HG03097 (cell line): ENCODE data around the gene EPC1.

Source experiments
- ATAC-seq: cut with Tn5 transposase; IDR thresholded peaks from one replicate; pipeline ENCODE4 v1.9.1; 2021; ENCODE audit not compliant: unreplicated experiment, low FRiP score

Gene EPC1

GRCh38 chr10:32298075-32298812 is 48.7 kb downstream of the EPC1 start:
- no peak for ATAC-seq

- no peak for ATAC-seq
Observed at GRCh38 chr10:32295027-32295426, 51.9 kb downstream of the EPC1 start.

- ATAC-seq = no peak
Observed at GRCh38 chr10:32293581-32293980, 53.4 kb downstream of the EPC1 start.

- no peak for ATAC-seq
Observed at GRCh38 chr10:32279795-32280194, 67.2 kb downstream of the EPC1 start.

- ATAC-seq = no peak
Observed at GRCh38 chr10:32273336-32273735, 73.6 kb downstream of the EPC1 start.

- no peak for ATAC-seq
Observed at GRCh38 chr10:32271617-32272016, 75.3 kb downstream of the EPC1 start.

- ATAC-seq = no peak
Observed at GRCh38 chr10:32269343-32270100, 77.4 kb downstream of the EPC1 start.

- no peak for ATAC-seq
Observed at GRCh38 chr10:32268788-32269187, 78.2 kb downstream of the EPC1 start.

GRCh38 chr10:32266979-32267378 is 80.0 kb downstream of the EPC1 start:
- ATAC-seq = no peak

- no peak for ATAC-seq
Observed at GRCh38 chr10:32266566-32266965, 80.4 kb downstream of the EPC1 start.

- no peak for ATAC-seq
Observed at GRCh38 chr10:32265756-32266155, 81.2 kb downstream of the EPC1 start.

- no peak for ATAC-seq
Observed at GRCh38 chr10:32263300-32263699, 83.7 kb downstream of the EPC1 start.

- ATAC-seq = no peak
Observed at GRCh38 chr10:32259551-32259950, 87.4 kb downstream of the EPC1 start.

- ATAC-seq = no peak
Observed at GRCh38 chr10:32256613-32257437, 90.1 kb downstream of the EPC1 start.

- ATAC-seq = no peak
Observed at GRCh38 chr10:32253821-32254220, 93.1 kb downstream of the EPC1 start.

GRCh38 chr10:32253276-32253675 is 93.7 kb downstream of the EPC1 start:
- ATAC-seq = no peak

GRCh38 chr10:32250489-32250888 is 96.5 kb downstream of the EPC1 start:
- peak; percentile 64 for ATAC-seq

GRCh38 chr10:32246685-32247084 is 100.3 kb downstream of the EPC1 start:
- ATAC-seq = no peak

GRCh38 chr10:32245760-32246159 is 101.2 kb downstream of the EPC1 start:
- ATAC-seq = no peak

- no peak for ATAC-seq
Observed at GRCh38 chr10:32244421-32245207, 102.3 kb downstream of the EPC1 start.
